A673 (cell line): ENCODE measurements around the gene NPFFR2. TPM values are rescaled to one million over a fixed set of nuclear protein-coding genes. Genes with fewer than 3 reads are reported as not detected.

Source experiments
- BruUV-seq: library from RNA; stranded (reverse); fragments of 400-500 nt; replicated peaks from 2 replicates; lab custom pipeline; 2021; lab: Mats Ljungman, UMichigan
- CTCF ChIA-PET: fragments of 300-600 bp; sonication (Branson Sonifier 250); formaldehyde crosslinking; loops from one replicate; lab custom pipeline; 2022; ENCODE audit warnings: antibody characterized with exemption; lab: Charles Lee
- POLR2A ChIA-PET: fragments of 300-600 bp; sonication (Branson Sonifier 250); formaldehyde crosslinking; loops from one replicate; lab custom pipeline; 2022; ENCODE audit warnings: antibody characterized with exemption; ENCODE audit not compliant: low non-redundant PET; lab: Charles Lee
- DNase-seq: peaks from one replicate; pipeline ENCODE4 v3.0.0-alpha.2; 2015; ENCODE audit warnings: low spot score
- H3K27ac ChIP-seq: fragments of 200-600 bp; sonication (generic); 2 replicates; pipeline ENCODE4 v1.5.1; 2016; ENCODE audit warnings: mixed run types, low read depth, mild to moderate bottlenecking, mixed read lengths, antibody characterized with exemption, low read length; ENCODE audit not compliant: poor library complexity, severe bottlenecking
- H3K27me3 ChIP-seq: fragments of 200-600 bp; sonication (generic); replicated peaks from 2 replicates; pipeline ENCODE4 v1.6.1; 2017; ENCODE audit warnings: mixed run types, low read depth, mild to moderate bottlenecking, mixed read lengths, antibody characterized with exemption, low read length; ENCODE audit not compliant: insufficient read depth, poor library complexity
- H3K36me3 ChIP-seq: fragments of 200-600 bp; sonication (generic); 2 replicates; pipeline ENCODE4 v1.6.1; 2016; ENCODE audit warnings: mixed run types, mild to moderate bottlenecking, mixed read lengths, antibody characterized with exemption, low read length; ENCODE audit not compliant: insufficient read depth, poor library complexity, severe bottlenecking
- H3K4me1 ChIP-seq: fragments of 200-600 bp; sonication (generic); 2 replicates; pipeline ENCODE4 v1.6.1; 2017; ENCODE audit warnings: mixed run types, mild to moderate bottlenecking, mixed read lengths, antibody characterized with exemption, low read length; ENCODE audit not compliant: insufficient read depth, poor library complexity, severe bottlenecking
- H3K4me3 ChIP-seq: fragments of 200-600 bp; sonication (generic); 2 replicates; pipeline ENCODE4 v1.5.1; 2016; ENCODE audit warnings: low read depth, mixed run types, mild to moderate bottlenecking, mixed read lengths, low read length; ENCODE audit not compliant: poor library complexity, severe bottlenecking
- H3K9me3 ChIP-seq: fragments of 200-600 bp; sonication (generic); 2 replicates; pipeline ENCODE4 v1.6.1; 2016; ENCODE audit warnings: mixed run types, low read depth, mild to moderate bottlenecking, mixed read lengths, antibody characterized with exemption, low read length; ENCODE audit not compliant: poor library complexity, severe bottlenecking
- CTCF ChIP-seq: fragments of 300-800, 200-600 bp; sonication (generic); conservative IDR thresholded peaks from 2 replicates; pipeline ENCODE4 v1.5.1; 2017; ENCODE audit warnings: low read depth, mild to moderate bottlenecking, antibody characterized with exemption, low read length, moderate library complexity, mixed read lengths
- EZH2 ChIP-seq: fragments of 200-600 bp; sonication (generic); IDR thresholded peaks from 2 replicates; pipeline ENCODE4 v1.6.1; 2017; ENCODE audit warnings: borderline replicate concordance, low read depth, mild to moderate bottlenecking, mixed read lengths, antibody characterized with exemption, low read length; ENCODE audit not compliant: poor library complexity, severe bottlenecking
- intact Hi-C: fragments of 100-400 bp; cut with micrococcal nuclease; formaldehyde crosslinking; loops from one replicate; pipeline ENCODE4 v1.10.0; 2022; ENCODE audit not compliant: unreplicated experiment
- total RNA-seq: library from RNA; stranded (reverse); gene quantifications from 2 replicates; pipeline ENCODE4 v1.2.3, GENCODE V29; 2021

NPFFR2 gene
- total RNA-seq, 1 experiment from 2014 or later, result not detected

GRCh38 chr4:72107456-72107855, 75.7 kb downstream of the NPFFR2 start:
- Histone ChIP-seq H3K4me1 (no peaks in the 10 kb centered on the region), H3K27ac (no peak overlapping the region), H3K9me3 (no peaks in the 10 kb centered on the region), H3K27me3 (no peaks in the 10 kb centered on the region), H3K36me3 (no peaks in the 10 kb centered on the region), H3K4me3 (no peak overlapping the region)
- ChIA-PET POLR2A (interaction anchor here (0.6 kb wide), 1 partner anchor 79 kb away, joined by 3 read pairs; no protein-coding TSS in a partner anchor), CTCF (no interaction called here)
- TF ChIP-seq EZH2 (no peak), CTCF (no peak)
- intact Hi-C loops, result no loop called here
- no TSS peak for BruUV-seq
- no peak for DNase-seq

- Histone ChIP-seq H3K27me3 (no peaks in the 10 kb centered on the region), H3K27ac (no peak overlapping the region), H3K4me1 (no peaks in the 10 kb centered on the region), H3K4me3 (no peak overlapping the region), H3K9me3 (no peaks in the 10 kb centered on the region), H3K36me3 (no peaks in the 10 kb centered on the region)
- TF ChIP-seq CTCF (no peak), EZH2 (no peak)
- ChIA-PET POLR2A (no interaction called here), CTCF (no interaction called here)
- DNase-seq, result no peak
- intact Hi-C loops, result no loop called here
- BruUV-seq, result no TSS peak
Observed at GRCh38 chr4:72109364-72109763, 77.6 kb downstream of the NPFFR2 start.

GRCh38 chr4:72109959-72110497, 78.2 kb downstream of the NPFFR2 start:
- Histone ChIP-seq H3K27ac (no peak overlapping the region), H3K36me3 (no peaks in the 10 kb centered on the region), H3K4me3 (no peak overlapping the region), H3K9me3 (no peaks in the 10 kb centered on the region), H3K4me1 (no peaks in the 10 kb centered on the region), H3K27me3 (no peaks in the 10 kb centered on the region)
- intact Hi-C loops, result no loop called here
- no peak for DNase-seq
- ChIA-PET POLR2A (no interaction called here), CTCF (no interaction called here)
- no peak for TF ChIP-seq EZH2
- BruUV-seq, result no TSS peak

- CTCF ChIA-PET, result no interaction called here
- intact Hi-C loops, result no loop called here
- TF ChIP-seq EZH2, result no peak
- no peak for TF ChIP-seq CTCF
- H3K27me3 ChIP-seq, result no peaks in the 10 kb centered on the region
- no peaks in the 10 kb centered on the region for H3K36me3 ChIP-seq
- DNase-seq, result no peak
- no peak overlapping the region for H3K4me3 ChIP-seq
- no TSS peak for BruUV-seq
- POLR2A ChIA-PET, result no interaction called here
- H3K4me1 ChIP-seq, result no peaks in the 10 kb centered on the region
- H3K9me3 ChIP-seq, result no peaks in the 10 kb centered on the region
- H3K27ac ChIP-seq, result no peak overlapping the region
Observed at GRCh38 chr4:72110886-72111285, 79.1 kb downstream of the NPFFR2 start.
